PFSK-1 (cell line): Measurements from ENCODE around the gene PKP2.

Experiments
- FOXP2 ChIP-seq: optimal IDR thresholded peaks from 2 replicates; pipeline ENCODE3; 2011; ENCODE audit warnings: borderline replicate concordance, control low read depth, inconsistent platforms; ENCODE audit not compliant: insufficient read depth; ENCODE audit errors: extremely low read length, extremely low read depth
- POLR2AphosphoS5 ChIP-seq: IDR thresholded peaks from 2 replicates; pipeline ENCODE4 v1.6.1; 2012; ENCODE audit warnings: low read depth, mild to moderate bottlenecking, control low read depth, low read length, moderate library complexity
- SIN3A ChIP-seq: IDR thresholded peaks from 2 replicates; pipeline ENCODE4 v1.6.1; 2012; ENCODE audit warnings: mild to moderate bottlenecking, low read length, moderate library complexity, borderline replicate concordance; ENCODE audit not compliant: insufficient read depth
- TAF1 ChIP-seq: IDR thresholded peaks from 2 replicates; pipeline ENCODE4 v1.6.1; 2012; ENCODE audit warnings: low read length, control low read depth, borderline replicate concordance; ENCODE audit not compliant: insufficient read depth
- TF ChIP-seq, protein P1 (sequence below), 2 experiments: IDR thresholded peaks; 2 replicates each; pipeline versions ENCODE4 v1.6.1 to v1.8.0; 2011 to 2012; ENCODE audit warnings: low read depth in 2 of 2, low read length in 2 of 2, control low read depth in 1 of 2, inconsistent platforms in 1 of 2, mild to moderate bottlenecking in 1 of 2, moderate library complexity in 1 of 2; ENCODE audit not compliant: insufficient read depth in 1 of 2

Gene PKP2

GRCh38 chr12:32903763-32904162 lies 7.2 kb upstream of the PKP2 start:
- TF ChIP-seq SIN3A, result no peak
- TF ChIP-seq, protein P1, sequence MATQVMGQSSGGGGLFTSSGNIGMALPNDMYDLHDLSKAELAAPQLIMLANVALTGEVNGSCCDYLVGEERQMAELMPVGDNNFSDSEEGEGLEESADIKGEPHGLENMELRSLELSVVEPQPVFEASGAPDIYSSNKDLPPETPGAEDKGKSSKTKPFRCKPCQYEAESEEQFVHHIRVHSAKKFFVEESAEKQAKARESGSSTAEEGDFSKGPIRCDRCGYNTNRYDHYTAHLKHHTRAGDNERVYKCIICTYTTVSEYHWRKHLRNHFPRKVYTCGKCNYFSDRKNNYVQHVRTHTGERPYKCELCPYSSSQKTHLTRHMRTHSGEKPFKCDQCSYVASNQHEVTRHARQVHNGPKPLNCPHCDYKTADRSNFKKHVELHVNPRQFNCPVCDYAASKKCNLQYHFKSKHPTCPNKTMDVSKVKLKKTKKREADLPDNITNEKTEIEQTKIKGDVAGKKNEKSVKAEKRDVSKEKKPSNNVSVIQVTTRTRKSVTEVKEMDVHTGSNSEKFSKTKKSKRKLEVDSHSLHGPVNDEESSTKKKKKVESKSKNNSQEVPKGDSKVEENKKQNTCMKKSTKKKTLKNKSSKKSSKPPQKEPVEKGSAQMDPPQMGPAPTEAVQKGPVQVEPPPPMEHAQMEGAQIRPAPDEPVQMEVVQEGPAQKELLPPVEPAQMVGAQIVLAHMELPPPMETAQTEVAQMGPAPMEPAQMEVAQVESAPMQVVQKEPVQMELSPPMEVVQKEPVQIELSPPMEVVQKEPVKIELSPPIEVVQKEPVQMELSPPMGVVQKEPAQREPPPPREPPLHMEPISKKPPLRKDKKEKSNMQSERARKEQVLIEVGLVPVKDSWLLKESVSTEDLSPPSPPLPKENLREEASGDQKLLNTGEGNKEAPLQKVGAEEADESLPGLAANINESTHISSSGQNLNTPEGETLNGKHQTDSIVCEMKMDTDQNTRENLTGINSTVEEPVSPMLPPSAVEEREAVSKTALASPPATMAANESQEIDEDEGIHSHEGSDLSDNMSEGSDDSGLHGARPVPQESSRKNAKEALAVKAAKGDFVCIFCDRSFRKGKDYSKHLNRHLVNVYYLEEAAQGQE (IDR thresholded peaks at IDR 0.05; ENCODE audit: insufficient read depth in 1 of 2, low read depth in 2 of 2, low read length in 2 of 2), result no peak
- no peak for TF ChIP-seq FOXP2
- no peak for TF ChIP-seq POLR2AphosphoS5

- TF ChIP-seq, protein P1 (IDR thresholded peaks at IDR 0.05; ENCODE audit: insufficient read depth in 1 of 2, low read depth in 2 of 2, low read length in 2 of 2), result no peak
- TF ChIP-seq SIN3A (no peak), FOXP2 (no peak), POLR2AphosphoS5 (no peak), TAF1 (no peak)
Observed at GRCh38 chr12:32903318-32903717, 6.7 kb upstream of the PKP2 start.

- TF ChIP-seq, protein P1 (IDR thresholded peaks at IDR 0.05; ENCODE audit: insufficient read depth in 1 of 2, low read depth in 2 of 2, low read length in 2 of 2), result no peak
- TF ChIP-seq POLR2AphosphoS5 (no peak), TAF1 (no peak), FOXP2 (no peak), SIN3A (no peak)
Observed at GRCh38 chr12:32902287-32902997, 5.9 kb upstream of the PKP2 start.

- TF ChIP-seq TAF1 (no peak), FOXP2 (no peak), POLR2AphosphoS5 (no peak), SIN3A (no peak)
- TF ChIP-seq, protein P1 (IDR thresholded peaks at IDR 0.05; ENCODE audit: insufficient read depth in 1 of 2, low read depth in 2 of 2, low read length in 2 of 2), result no peak
Observed at GRCh38 chr12:32901553-32901952, 5.0 kb upstream of the PKP2 start.
